Measurements from ENCODE around the gene SPTLC3.

SPTLC3 gene

GRCh38 chr20:13216533-13216932 lies 207.8 kb downstream of the SPTLC3 start:
- 0 out of 2 replicates have a peak, but pooled peaks cover 6% of the 10 kb centered on the region for H3K27me3 ChIP-seq (ENCODE audit: control insufficient read depth, low read length)
- no peak overlapping the region for H3K27ac ChIP-seq (ENCODE audit: low read depth, low read length)
- H3K4me2 ChIP-seq (ENCODE audit: low read length), result no peak overlapping the region
- no peaks in the 10 kb centered on the region for H3F3A ChIP-seq (ENCODE audit: control insufficient read depth, insufficient read depth)
- H3K36me3 ChIP-seq (ENCODE audit: control insufficient read depth, low read length), result no peaks in the 10 kb centered on the region
- H4K20me1 ChIP-seq (ENCODE audit: control insufficient read depth, insufficient read depth, low read depth, low read length), result no peaks in the 10 kb centered on the region
- no peak overlapping the region for H3K4me3 ChIP-seq (ENCODE audit: low read length)
- H3K9me3 ChIP-seq (ENCODE audit: control insufficient read depth, insufficient read depth, low read length), result no peaks in the 10 kb centered on the region
- TF ChIP-seq CTCF (IDR thresholded peaks at IDR 0.05; ENCODE audit: low read depth, low read length, poor library complexity, severe bottlenecking), result no peak
- TF ChIP-seq EZH2phosphoT487 (IDR thresholded peaks at IDR 0.05; ENCODE audit: borderline replicate concordance, low read length), result no peak
- no peaks in the 10 kb centered on the region for H3K79me2 ChIP-seq (ENCODE audit: control insufficient read depth, low read length)
- no peaks in the 10 kb centered on the region for H3K9me2 ChIP-seq (replicated peaks; ENCODE audit: control insufficient read depth, low read length)
- no peaks in the 10 kb centered on the region for H3K4me1 ChIP-seq (ENCODE audit: control insufficient read depth, low read length)
